Muscle of back (tissue), 10 donors: ENCODE results near the gene NPAT. TPM values are rescaled to one million over a fixed set of nuclear protein-coding genes. Genes with fewer than 3 reads are reported as not detected.

ENCODE experiments used
- polyA plus RNA-seq, 10 donors: library from polyadenylated mRNA; unstranded; fragments of 120-200 nt; gene quantifications; one replicate each; pipeline ENCODE4 v1.2.1, GENCODE V29; 2013; ENCODE audit not compliant: insufficient read length in 10 of 10

Gene NPAT
- polyA plus RNA-seq, 10 donors = 7.2 to 10.9 (median 8.4) TPM

Other genes with a start within 250 kb of the NPAT start
- 10 to 100 TPM; 22.1 to 45.0 (median 28.9) TPM for gene CUL5, start 213.7 kb downstream of the NPAT start, polyA plus RNA-seq
- gene ACAT1, start 101.1 kb downstream of the NPAT start, polyA plus RNA-seq = 10 to 100 TPM; 49.3 to 85.6 (median 65.8) TPM
- 10 to 100 TPM; 26.5 to 60.3 (median 43.9) TPM for gene ATM, start 429 bp upstream of the NPAT start, polyA plus RNA-seq
- gene C11orf65, start 244.9 kb upstream of the NPAT start, polyA plus RNA-seq = 1 to 10 TPM in 3 of 10 donors, under 1 TPM in 7; 0.57 to 1.6 (median 0.80) TPM